HL-60 (cell line): ENCODE data around the gene CLCN3.

Experiments used
- DNase-seq, 2 experiments: peaks; one replicate each; pipeline ENCODE4 v3.0.0-alpha.2; 2010 to 2020; ENCODE audit warnings: low read depth in 1 of 2, low spot score in 1 of 2
- H3K27ac ChIP-seq: fragments of 250-450 bp; sonication (Bioruptor Pico); replicated peaks from 2 replicates; pipeline ENCODE4 v1.5.1; 2020; ENCODE audit warnings: mild to moderate bottlenecking, moderate library complexity
- H3K27me3 ChIP-seq: fragments of 250-450 bp; sonication (Bioruptor Pico); 2 replicates; pipeline ENCODE4 v1.5.1; 2021; ENCODE audit warnings: mild to moderate bottlenecking, moderate library complexity; ENCODE audit not compliant: insufficient read depth, poor library complexity, severe bottlenecking
- H3K4me3 ChIP-seq: replicated peaks from 2 replicates; pipeline ENCODE4 v1.5.1; 2011; ENCODE audit warnings: mild to moderate bottlenecking, control low read depth, low read length; ENCODE audit not compliant: insufficient read depth
- CTCF ChIP-seq: IDR thresholded peaks from one replicate; pipeline ENCODE4 v1.5.1; 2011; ENCODE audit warnings: low read length, control low read depth, inconsistent platforms; ENCODE audit not compliant: insufficient read depth
- GABPA ChIP-seq: IDR thresholded peaks from 2 replicates; pipeline ENCODE4 v1.6.1; 2012; ENCODE audit warnings: low read depth
- POLR2AphosphoS5 ChIP-seq: IDR thresholded peaks from 2 replicates; pipeline ENCODE4 v1.6.1; 2012; ENCODE audit warnings: low read depth
- SPI1 ChIP-seq: IDR thresholded peaks from 2 replicates; pipeline ENCODE4 v1.6.1; 2012; ENCODE audit warnings: low read depth, mild to moderate bottlenecking, borderline replicate concordance
- TF ChIP-seq, protein P1 (sequence below): IDR thresholded peaks from 2 replicates; pipeline ENCODE4 v1.6.1; 2012; ENCODE audit warnings: low read depth; ENCODE audit not compliant: insufficient replicate concordance

The CLCN3 gene

DNA sequence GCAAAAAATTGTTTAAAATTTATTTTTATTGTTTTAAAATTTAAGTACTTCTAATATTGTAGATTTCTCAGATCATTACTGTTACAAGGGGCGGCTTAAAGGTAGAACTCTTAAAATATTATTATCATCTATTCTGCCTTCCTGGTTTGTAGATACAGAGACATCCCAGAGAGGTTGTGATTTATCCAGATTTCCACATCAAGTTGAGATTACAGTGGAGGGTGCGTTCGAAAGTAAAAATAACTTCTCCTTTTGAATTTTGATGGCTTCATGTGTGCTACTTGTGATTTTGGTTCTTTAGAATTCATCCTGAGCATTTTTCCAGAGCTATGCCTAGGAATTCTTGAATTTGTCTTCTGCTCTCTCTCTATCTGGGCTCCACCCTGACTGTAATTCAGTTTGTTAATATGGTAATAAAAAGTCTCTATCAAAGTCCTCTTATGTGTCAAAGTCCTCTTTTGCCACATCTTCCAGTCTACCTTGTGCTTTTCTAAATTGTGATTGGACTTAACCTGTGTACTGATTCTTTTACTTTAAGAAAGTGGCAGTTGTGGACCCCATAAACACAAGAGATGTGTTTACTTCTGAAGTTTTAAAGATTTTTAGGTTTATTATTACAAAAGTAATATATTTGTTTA, 37.2 kb downstream of the CLCN3 start:
- no peak for DNase-seq
- Histone ChIP-seq H3K27me3 (no peaks in the 10 kb centered on the region), H3K4me3 (no peak overlapping the region), H3K27ac (no peak overlapping the region)
- TF ChIP-seq POLR2AphosphoS5 (no peak), CTCF (no peak), SPI1 (no peak), GABPA (no peak)
- TF ChIP-seq, protein P1, sequence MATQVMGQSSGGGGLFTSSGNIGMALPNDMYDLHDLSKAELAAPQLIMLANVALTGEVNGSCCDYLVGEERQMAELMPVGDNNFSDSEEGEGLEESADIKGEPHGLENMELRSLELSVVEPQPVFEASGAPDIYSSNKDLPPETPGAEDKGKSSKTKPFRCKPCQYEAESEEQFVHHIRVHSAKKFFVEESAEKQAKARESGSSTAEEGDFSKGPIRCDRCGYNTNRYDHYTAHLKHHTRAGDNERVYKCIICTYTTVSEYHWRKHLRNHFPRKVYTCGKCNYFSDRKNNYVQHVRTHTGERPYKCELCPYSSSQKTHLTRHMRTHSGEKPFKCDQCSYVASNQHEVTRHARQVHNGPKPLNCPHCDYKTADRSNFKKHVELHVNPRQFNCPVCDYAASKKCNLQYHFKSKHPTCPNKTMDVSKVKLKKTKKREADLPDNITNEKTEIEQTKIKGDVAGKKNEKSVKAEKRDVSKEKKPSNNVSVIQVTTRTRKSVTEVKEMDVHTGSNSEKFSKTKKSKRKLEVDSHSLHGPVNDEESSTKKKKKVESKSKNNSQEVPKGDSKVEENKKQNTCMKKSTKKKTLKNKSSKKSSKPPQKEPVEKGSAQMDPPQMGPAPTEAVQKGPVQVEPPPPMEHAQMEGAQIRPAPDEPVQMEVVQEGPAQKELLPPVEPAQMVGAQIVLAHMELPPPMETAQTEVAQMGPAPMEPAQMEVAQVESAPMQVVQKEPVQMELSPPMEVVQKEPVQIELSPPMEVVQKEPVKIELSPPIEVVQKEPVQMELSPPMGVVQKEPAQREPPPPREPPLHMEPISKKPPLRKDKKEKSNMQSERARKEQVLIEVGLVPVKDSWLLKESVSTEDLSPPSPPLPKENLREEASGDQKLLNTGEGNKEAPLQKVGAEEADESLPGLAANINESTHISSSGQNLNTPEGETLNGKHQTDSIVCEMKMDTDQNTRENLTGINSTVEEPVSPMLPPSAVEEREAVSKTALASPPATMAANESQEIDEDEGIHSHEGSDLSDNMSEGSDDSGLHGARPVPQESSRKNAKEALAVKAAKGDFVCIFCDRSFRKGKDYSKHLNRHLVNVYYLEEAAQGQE = no peak

GRCh38 chr4:169658196-169658595, 37.8 kb downstream of the CLCN3 start:
- DNase-seq = no peak
- TF ChIP-seq, protein P1 = no peak
- no peak for TF ChIP-seq SPI1
- TF ChIP-seq POLR2AphosphoS5 = no peak
- no peak for TF ChIP-seq CTCF
- no peak for TF ChIP-seq GABPA
- no peak overlapping the region for H3K27ac ChIP-seq
- no peak overlapping the region for H3K4me3 ChIP-seq
- no peaks in the 10 kb centered on the region for H3K27me3 ChIP-seq

DNA sequence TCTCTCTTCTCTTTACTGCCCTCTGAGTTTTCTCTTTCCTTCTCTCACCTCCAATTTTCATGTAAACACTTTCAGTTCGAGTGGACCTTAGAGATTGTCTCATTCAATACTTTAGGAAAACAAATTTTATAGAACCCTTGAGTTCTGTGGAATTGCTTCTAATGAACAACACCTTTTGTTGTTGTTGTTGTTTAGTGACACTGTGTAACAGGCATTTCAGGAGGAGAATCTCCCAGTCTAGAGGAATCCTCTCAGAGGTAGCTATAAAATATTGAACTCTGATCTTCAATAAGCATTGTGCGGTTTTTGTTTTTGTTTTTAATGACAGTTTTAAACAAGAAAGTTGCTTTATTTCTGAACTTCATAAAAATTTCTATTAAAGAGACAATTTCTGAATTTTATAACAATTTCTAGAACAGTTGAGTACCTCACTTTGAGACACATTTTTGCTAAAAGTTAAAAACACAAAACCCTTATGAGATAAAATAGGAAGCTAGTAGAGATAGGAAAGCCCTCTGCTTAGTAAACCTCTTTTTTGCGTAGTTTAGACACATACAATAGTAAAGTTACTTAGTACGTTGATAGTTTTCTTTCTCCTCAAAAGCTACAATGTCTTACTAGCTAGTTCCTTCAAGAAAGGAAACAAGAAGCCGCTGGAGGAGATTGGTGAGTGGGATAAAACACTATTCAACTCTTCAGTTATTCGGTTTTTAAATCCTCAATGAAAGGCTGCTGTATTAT, 38.8 kb downstream of the CLCN3 start:
- TF ChIP-seq CTCF = no peak
- TF ChIP-seq SPI1 = no peak
- TF ChIP-seq POLR2AphosphoS5 = no peak
- TF ChIP-seq, protein P1 = no peak
- TF ChIP-seq GABPA = no peak
- H3K27ac ChIP-seq = peak overlapping the region; percentile 69
- DNase-seq = no peak

More for the DNA sequence above, 38.8 kb downstream of the CLCN3 start:
- no peak overlapping the region for H3K4me3 ChIP-seq
- H3K27me3 ChIP-seq = no peaks in the 10 kb centered on the region
